NCI-H128 (cell line): ENCODE data around the gene ATG4D.

Experiments used
- DNase-seq: peaks from one replicate; lab custom pipeline; 2025; ENCODE audit not compliant: unreplicated experiment; lab: John Stamatoyannopoulos, UW

Gene ATG4D

GRCh38 chr19:10543420-10544241 lies at the start of gene ATG4D:
ATG4D (plus strand) TSS chr19:10543904; CDS start chr19:10544091, 187 bp downstream.
- peak; percentile 67 for DNase-seq

- DNase-seq = no peak
Observed at GRCh38 chr19:10497371-10497770, 46.3 kb upstream of the ATG4D start.

DNA sequence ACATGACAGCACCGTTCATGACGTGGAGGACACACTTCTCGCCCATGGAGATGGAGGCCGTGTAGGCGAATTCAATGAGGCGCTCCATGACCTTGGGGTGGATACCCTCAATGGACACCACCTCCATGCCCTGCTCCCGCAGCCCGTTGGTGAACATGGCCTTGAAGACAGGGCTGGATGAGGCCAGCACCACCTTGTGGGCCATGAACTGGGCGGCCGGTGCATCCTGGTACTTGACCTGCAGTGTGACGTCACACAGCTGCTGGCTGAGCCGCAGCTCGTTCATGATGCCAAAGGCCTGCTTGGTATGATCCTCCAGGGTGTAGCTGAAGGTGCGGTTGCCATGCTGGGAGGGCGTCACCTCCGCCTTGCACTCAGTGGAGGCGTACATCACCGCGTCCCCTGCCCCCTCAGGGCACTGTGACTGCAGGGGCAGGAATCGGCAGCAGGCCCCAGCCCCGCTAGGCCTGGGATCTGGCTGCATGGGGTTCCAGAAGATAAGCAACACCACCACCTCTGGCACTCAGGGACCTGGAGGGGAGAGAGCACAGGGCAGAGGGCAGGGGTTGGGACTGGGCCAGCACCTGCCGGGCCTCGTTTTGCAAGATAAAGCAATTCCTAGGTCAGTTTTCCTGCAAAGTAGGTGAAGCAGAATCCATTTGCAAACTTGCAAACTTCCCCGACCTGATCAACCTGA lies 44.0 kb upstream of the ATG4D start:
- no peak for DNase-seq

GRCh38 chr19:10500247-10500592 lies 43.5 kb upstream of the ATG4D start:
- no peak for DNase-seq

DNA sequence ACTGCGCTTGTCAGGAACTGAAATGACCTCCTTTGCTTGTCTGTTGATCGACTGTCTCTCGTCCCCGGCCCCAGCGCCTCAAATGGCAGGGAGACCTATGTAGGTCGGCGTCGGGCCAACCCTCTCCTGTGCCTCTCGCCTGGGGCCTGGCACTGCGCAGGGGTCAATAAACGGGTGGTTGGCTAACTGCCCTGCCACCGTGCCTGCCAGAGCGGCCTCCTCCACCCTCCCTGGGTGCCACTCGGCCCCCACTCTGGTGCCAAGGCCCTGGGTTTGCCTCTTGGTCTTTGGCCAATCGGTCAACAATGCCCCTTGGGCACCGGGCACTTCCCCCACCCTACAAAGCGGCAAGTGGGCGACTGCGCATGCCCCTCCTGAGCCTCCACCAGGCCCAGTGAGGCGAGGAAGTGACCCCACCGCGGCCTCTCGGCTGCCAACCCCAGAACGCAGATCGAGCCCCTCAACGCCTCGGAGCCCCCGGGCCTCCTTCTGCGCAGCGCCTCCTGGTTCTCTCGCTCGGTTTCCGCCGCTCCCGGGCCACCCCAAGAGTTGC lies 41.7 kb upstream of the ATG4D start:
- DNase-seq = peak; percentile 40

DNA sequence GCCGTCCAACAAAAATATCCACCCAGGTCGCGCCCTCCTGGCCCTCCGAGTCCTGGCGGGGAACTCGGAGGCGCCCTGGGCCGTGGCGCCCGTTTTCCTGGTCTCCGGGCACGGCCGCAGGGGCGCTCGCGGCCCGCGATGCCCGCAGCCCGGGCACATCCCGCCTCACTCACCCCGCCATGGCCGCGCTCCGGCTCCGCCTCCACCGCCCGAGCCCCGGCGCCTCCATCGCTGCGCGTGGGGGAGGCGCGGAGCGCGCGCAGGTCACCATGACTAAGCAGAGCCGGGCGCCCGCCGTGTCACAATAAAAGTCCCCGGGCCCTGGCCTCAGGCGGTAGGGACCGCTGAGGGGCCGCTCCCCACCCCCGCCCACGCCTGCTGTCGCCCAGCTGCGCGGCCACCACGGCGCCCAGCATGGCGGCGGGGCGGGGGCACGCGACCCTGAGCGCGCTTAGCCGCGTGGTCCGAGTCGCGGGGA lies 41.1 kb upstream of the ATG4D start:
- DNase-seq = peak; percentile 86

DNA sequence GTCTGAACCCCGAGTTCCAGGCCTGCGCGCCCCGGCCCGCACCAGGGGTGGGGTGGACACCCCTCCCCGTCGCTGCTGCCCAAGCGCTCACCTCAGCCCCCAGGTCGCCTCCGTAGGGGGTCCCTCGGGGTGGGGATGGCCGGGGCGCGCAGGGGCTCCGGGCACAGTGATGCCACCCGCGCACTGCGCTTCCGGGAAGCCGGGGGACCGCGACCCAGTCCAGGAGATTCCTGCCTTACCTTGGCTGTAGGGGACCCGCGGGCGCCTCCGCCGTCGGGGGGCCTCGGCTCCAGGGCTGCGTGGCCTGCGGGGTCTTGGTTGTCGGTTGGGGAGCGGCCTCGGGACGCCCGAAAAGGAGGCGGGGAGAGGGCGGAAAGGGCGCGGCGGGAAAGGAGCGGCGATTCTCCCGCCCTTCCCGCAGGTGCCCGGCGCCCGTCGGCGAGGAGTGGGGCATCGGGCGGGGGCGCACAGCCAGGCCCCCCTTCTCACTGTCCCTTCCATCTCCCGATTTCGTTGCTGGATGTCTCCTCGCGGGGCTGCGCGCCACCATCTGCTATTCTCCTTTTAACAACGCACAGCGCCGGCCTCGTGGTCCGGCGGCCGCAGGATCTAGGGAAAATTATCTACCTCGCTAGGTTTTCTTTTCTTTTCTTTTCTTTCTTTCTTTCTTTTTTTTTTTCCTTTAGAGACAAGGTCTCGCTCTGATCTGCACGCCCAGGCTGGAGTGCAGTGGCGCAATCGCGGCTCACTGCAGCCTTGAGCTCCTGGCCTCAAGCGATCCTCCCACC lies 40.5 kb upstream of the ATG4D start, which contains the start of gene KEAP1:
Gene KEAP1 (minus strand): TSS at position 355 of the 788 bp plus-strand sequence. CDS start 3,323 bp downstream, outside the sequence.
- no peak for DNase-seq

DNA sequence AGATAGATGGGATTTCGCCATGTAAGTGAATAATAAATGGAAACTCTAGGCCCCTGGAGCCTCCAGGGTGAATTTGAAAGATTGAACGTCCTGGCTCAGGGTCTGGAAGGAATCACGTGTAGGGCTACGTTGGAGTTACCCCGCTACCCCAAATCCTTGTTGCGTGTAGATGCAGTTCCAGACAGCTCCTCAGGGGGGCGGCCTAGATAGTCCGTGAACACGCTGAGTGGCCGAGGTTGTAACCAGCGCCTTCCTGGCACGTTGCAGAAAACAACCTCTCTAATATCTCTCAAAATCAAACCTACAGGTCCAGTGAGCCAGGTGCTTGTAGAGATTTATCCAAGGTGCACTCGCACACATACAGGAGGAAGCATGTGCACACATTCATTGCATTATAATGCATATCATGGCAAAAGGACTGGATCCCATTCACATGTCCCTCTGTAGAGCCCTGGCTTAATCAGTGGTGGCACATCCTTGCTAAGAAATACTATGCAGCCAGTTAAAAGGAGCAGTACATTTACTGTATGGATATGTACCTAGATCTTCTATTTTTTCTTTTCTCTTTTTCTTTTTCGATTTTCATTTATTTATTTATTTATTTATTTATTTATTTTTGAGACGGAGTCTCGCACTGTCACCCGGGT lies 38.0 kb upstream of the ATG4D start:
- peak; percentile 31 for DNase-seq

- DNase-seq = no peak
Observed at GRCh38 chr19:10508036-10508435, 35.7 kb upstream of the ATG4D start.

DNA sequence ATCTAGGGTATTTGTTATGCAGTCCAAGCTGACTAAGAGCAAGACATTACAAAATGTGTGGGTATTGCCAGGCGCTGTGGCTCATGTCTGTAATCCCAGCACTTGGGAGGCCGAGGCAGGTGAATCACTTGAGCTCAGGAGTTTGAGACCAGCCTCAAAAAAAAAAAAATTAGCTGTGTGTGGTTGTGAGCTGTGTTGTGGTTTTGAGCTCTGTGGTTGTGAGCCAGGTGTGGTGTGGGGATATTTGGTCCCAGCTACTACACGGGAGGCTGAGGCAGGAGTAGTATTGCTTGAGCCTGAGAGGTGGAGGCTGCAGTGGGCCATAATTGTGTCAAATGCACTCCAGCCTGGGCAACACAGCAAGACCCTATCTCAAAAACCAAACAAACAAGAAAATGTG lies 35.0 kb upstream of the ATG4D start:
- no peak for DNase-seq

GRCh38 chr19:10510301-10510802 lies 33.4 kb upstream of the ATG4D start:
- DNase-seq = no peak

- DNase-seq = no peak
Observed at GRCh38 chr19:10513223-10513622, 30.5 kb upstream of the ATG4D start.

DNA sequence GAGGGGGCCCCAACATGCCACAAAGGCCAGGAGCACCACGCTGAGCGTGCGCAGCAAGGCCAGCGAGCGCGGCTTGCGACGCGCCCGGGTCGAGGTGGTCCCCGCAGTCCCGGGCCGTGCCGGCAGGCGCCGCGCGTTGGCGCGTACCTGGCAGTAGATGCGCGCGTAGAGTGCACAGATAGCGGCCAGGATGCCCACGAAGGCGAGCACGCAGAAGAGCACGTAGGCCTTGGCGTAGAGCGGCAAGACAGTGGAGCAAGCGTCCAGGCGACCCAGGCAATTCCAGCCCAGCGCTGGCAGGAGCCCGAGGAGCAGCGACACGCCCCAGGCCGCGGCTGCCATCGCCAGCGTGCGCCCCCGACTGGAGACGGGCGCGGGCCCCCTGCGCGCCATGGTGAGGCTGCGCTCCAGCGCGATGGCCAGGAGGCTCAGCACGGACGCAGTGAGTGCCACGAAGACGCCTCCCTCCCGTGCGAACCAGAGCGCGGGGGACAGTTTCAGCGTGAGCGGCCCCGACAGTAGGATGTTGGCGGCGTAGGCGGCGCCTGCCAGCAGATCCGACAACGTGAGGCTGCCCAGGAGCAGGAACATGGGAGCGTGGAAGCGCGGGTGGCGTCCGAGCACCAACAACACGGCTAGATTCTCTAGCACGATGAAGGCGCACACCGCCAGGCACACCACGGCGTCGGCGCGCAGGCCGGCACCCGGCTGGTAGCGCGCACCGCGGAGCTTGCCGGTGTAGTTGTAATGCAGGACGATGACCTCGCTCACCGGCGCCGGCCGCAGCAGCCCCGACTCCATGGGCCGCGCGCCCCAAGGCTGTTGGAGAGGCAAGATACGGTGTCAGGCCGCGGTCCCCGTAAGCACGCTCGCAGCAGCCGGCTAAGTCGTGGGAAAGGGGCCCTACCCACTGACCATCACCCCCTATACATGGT lies 29.2 kb upstream of the ATG4D start:
- DNase-seq = no peak

DNA sequence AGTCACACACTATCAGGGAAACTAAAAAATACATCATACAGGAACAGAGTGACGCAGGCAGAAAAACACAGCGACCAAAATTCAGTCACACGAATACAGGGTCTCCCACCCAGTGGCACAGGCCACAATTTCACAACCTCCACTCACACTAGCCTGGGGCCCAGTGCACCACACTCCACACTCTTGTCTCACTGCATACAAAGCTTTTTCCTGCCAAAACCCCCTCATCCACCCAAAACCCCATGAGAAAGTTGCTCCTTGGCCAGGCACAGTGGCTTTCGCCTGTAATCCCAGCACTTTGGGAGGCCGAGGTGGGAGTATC lies 27.7 kb upstream of the ATG4D start:
- no peak for DNase-seq

- DNase-seq = no peak
Observed at GRCh38 chr19:10516671-10517286, 26.9 kb upstream of the ATG4D start.

DNA sequence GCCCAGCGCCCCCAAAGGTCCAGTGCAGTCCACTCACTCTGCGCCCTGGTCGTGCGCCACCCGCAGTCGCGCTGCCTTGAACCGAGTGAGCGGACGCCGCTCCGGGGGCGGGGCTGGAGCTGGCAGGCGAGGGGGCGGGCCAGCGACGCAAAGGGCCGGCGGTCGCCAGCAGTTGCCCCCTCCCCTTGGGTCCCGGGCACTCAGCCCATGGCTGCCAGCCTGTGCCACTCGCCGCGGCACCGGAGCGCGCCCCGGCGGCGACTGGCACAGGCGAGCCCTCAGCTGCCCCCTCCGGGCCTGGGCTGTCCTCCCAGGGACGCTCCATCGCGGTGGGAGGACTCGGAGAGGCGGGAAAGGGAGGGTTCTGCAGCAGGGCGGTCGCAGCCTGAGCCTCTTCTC lies 26.3 kb upstream of the ATG4D start, which contains the start of gene S1PR5:
Gene S1PR5 (minus strand): TSS at position 87 of the 399 bp plus-strand sequence. CDS start 2,436 bp downstream, outside the sequence.
- DNase-seq = no peak

GRCh38 chr19:10517760-10518443 lies 25.8 kb upstream of the ATG4D start:
- DNase-seq = no peak
